HG02970 (cell line): ENCODE data around the gene PDIA2.
"Not testable (repeated sequence)": the region's sequence is repeated elsewhere in the genome, so short reads cannot be mapped to it uniquely, and the experiment has no call there.

Source experiments
- ATAC-seq: cut with Tn5 transposase; IDR thresholded peaks from one replicate; pipeline ENCODE4 v1.9.1; 2021; ENCODE audit warnings: mild to moderate bottlenecking, moderate library complexity, moderate number of reproducible peaks; ENCODE audit not compliant: unreplicated experiment, low FRiP score

PDIA2 gene

DNA sequence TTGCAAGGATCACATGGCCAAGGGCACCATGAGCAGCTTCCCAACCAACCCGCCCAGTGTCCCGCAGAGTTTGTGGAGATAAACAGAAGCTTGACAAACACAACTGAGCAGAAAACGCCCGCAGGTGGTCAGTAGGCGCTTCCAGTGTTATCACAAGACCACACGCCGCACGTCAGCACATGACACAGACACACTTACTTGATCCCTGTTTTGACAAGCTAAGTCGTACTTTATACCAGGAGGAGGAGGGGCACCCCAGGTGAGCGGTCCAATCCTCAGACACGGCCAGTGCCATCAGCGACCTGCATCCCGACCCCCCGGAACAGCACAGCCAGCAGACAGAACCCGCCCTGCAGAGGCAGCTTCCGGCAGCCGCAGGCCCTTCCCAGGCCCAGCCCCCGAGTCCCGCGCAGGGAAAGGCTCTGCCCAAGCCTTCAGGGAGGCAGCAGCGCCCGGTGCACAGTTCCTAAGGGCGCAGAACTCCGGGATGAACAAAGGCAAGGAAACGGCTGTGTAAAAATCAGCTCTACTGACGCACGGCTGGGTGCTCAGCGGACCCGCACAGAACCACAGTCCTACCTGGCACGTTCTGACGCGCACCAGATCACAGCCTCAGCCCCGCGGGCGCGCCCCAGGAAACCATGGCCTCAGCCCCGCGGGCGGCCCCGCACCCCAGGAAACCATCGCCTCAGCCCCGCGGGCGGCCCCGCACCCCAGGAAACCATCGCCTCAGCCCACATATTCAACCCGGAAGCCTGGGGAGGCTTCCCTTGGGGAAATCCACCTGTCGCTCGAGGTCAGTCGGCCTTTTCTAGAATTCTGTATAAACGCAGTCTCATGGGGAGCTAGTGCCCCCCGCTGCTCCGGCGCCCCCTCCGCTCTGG is 41.7 kb downstream of the PDIA2 start:
- no peak for ATAC-seq

DNA sequence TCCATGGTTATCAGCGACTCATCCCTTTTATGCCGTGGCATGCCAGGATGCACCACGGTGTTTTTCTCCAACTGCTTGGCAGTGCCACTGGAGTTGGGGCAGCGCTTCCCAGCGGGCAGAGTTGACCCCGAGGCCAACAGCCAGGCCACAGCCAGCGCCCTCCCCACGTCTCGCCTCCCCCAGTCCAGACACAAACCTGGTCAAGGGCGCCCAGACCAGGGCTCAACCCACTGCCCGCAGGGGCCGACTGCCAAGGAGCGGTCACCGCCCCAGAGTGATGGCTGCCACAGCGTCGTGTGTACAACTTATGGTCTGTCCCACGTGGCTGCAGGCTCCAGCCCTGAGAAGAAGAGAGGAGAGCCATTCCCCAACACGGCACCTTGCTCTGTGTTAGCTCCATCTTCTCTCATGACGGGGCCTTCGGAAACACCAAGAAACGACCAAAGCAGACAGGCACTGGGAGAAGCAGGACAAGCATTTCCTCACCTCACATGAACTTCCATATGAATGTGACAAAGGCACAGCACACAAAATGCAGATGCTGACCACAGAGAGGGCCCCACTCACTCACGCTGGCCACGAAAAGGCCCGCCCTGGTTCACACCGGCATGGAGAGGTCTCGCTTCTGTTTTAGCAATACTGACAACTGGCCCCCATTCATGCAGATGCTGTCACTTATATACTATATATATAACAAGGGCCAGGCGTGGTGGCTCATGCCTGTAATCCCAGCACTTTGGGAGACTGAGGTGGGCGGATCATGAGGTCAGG is 42.6 kb downstream of the PDIA2 start:
- ATAC-seq, result no peak

DNA sequence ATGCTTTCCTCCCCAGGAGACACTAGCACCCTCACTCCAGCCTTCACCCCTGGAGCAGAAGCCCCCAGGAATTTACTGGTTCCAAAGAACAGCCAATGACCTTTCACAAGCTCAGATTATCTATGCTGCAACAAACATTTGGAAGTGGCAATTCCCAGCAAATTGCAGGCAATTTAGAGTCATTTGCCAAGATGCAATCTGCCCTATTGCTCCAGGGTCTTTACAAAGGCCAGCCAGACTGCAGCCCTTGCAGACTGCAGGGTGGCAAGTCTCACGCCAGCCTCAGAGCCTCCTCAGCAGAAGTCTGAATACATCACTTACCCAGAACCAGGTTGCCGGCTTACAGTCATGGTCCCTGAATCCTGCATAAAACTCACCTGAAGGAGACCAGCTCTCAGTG is 47.8 kb downstream of the PDIA2 start:
- ATAC-seq, result no peak

DNA sequence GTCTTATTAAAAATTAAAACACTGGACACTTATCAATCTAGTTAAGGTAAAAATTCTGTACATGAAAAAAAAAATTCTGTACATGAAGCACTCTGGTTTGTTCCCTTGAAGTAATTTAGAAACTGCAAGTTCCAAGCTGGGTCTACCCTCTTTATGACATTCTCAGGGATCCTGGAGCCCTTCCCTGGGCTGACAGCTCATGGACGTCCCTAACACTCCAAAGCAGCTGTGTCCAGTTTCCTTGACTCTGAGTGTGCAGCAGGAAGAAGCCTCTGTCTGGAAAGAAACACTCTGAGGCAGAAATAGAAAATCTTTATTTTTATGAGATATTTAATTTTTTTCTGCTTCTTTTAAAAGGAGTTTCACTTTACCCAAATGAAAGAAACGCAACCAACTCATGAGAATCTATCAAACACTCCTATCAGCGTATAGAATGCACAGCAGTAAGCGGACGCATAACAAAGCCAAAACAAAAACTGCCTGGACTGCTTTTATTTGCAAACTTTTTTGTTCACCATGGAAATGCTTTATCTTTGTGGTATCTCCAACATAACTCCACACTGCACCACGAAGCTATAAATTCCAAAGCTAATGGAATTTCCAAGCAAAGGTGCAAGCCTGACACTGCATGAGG is 48.3 kb downstream of the PDIA2 start:
- ATAC-seq, result not testable (repeated sequence)

DNA sequence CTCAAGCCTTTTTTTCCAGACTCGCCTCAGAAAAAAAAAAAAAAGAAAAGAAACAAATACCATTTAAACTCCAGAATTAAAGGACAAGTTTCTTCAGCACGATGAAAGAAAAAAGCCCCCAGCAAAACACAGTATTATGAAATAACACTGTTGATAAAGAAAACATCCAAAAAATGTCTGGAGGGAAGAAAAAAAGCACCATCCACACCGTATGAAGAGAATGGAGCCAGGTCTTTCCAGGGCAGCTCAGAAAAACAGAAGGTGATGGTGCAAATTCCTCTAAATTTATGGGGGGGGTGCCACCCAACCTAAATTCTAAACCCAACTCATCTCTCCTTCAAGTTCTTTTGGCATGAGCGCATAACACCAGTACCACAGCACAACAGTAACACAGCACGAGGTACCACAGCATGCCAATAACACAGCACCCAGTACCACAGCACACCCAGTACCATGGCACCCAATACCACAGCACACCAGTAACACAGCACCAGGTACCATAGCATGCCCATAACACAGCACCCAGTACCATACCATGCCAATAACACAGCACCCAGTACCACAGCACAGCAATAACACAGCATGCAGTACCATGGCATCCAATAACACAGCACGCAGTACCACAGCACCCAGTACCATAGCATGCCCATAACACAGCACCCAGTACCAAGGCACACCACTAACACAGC is 50.6 kb downstream of the PDIA2 start:
- no peak for ATAC-seq

DNA sequence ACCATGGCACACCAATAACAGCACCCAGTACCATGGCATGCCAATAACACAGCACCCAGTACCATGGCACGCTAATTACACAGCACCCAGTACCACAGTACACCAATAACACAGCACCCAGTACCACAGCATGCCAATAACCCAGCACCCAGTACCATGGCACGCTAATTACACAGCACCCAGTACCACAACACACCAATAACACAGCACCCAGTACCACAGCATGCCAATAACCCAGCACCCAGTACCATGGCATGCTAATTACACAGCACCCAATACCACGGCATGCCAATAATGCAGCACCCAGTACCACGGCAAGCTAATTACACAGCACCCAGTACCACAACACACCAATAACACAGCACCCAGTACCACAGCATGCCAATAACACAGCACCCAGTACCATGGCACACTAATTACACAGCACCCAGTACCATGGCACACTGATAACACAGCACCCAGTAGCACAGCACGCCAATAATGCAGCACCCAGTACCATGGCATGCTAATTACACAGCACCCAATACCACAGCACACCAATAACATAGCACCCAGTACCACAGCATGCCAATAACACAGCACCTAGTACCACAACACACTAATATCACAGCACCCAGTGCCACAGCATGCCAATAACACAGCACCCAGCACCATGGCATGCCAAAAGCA is 51.3 kb downstream of the PDIA2 start:
- ATAC-seq, result not testable (repeated sequence)

DNA sequence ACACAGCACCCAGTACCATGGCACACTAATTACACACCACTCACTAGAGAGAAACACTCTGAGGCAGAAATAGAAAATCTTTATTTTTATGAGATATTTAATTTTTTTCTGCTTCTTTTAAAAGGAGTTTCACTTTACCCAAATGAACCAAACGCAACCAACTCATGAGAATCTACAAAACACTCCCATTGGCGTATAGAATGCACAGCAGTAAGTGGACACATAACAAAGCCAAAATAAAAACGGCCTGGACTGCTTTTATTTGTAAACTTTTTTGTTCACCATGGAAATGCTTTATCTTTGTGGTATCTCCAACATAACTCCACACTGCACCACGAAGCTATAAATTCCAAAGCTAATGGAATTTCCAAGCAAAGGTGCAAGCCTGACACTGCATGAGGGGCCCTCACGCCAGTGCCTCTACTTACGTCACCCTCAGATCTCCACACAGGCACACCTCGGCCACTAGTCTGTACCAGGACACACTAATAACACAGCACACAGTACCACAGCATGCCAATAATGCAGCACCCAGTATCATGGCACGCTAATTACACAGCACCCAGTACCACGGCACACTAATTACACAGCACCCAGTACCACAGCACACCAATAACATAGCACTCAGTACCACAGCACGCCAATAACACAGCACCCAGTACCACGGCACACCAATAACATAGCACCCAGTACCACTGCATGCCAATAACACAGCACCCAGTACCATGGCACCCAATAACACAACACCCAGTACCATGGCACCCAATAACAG is 52.1 kb downstream of the PDIA2 start:
- not testable (repeated sequence) for ATAC-seq

DNA sequence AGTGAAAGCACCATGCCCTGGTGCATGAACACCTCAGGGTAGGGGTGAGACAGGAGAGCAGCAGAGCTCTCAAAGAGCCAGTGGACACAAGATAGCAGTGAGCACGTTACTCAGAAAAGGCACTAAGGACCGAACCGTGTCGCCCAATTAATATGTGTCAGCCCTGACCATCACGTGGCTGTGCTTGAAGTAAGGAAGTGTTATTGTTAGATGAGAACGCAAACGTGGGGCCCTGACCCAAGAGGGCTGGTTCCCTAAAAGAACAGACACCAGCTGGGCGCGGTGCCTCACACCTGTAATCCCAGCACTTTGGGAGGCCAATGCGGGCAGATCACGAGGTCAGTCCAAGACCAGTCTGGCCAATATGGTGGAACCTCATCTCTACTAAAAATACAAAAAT is 53.3 kb downstream of the PDIA2 start:
- no peak for ATAC-seq
